Cardiac muscle cell (in vitro differentiated cells and primary cell): ENCODE data around the gene CMTR1. TPM values are rescaled to one million over a fixed set of nuclear protein-coding genes. Genes with fewer than 3 reads are reported as not detected.
"Not testable (repeated sequence)": the region's sequence is repeated elsewhere in the genome, so short reads cannot be mapped to it uniquely, and the experiment has no call there.

ENCODE experiments used
- DNase-seq, 2 donors: peaks; one replicate each; pipeline versions ENCODE4 v3.0.0 to v3.0.0-alpha.2; 2010 to 2017; ENCODE audit warnings: low read depth in 1 of 2, low spot score in 1 of 2
- H3K27ac ChIP-seq: fragments of 200-600 bp; sonication (generic); 2 replicates; pipeline ENCODE4 v1.5.1; 2016
- H3K27me3 ChIP-seq: fragments of 200-600 bp; sonication (generic); 2 replicates; pipeline ENCODE4 v1.6.0; 2016; ENCODE audit warnings: control low read depth
- H3K36me3 ChIP-seq: fragments of 200-600 bp; sonication (generic); 2 replicates; pipeline ENCODE4 v1.5.1; 2016; ENCODE audit warnings: control low read depth
- H3K4me1 ChIP-seq: fragments of 200-600 bp; sonication (generic); 2 replicates; pipeline ENCODE4 v1.8.1; 2017; ENCODE audit warnings: low read depth, mild to moderate bottlenecking, mixed run types
- H3K4me3 ChIP-seq: fragments of 200-600 bp; sonication (generic); 2 replicates; pipeline ENCODE4 v1.5.1; 2016; ENCODE audit warnings: mild to moderate bottlenecking
- H3K9me3 ChIP-seq: fragments of 200-600 bp; sonication (generic); 2 replicates; pipeline ENCODE4 v1.5.1; 2017; ENCODE audit warnings: low read depth, mild to moderate bottlenecking, control low read depth
- CTCF ChIP-seq: IDR thresholded peaks from 2 replicates; pipeline ENCODE4 v1.5.1; 2012; ENCODE audit warnings: low read depth, mild to moderate bottlenecking, low read length
- polyA plus RNA-seq: library from polyadenylated mRNA; unstranded; fragments of >200 nt; fragmentation: Nextera tagmentation; extraction: Ambion mirVana; gene quantifications from 2 replicates; pipeline ENCODE4 v1.2.1, GENCODE V29; 2016
- total RNA-seq: library from RNA; depleted of rRNA; stranded (reverse); fragments of >200 nt; gene quantifications from 2 replicates; pipeline ENCODE4 v1.2.3, GENCODE V29; 2016

The CMTR1 gene
- total and polyA plus RNA-seq, 2 experiments from 2014 or later = 41.2 to 53.3 TPM

DNA sequence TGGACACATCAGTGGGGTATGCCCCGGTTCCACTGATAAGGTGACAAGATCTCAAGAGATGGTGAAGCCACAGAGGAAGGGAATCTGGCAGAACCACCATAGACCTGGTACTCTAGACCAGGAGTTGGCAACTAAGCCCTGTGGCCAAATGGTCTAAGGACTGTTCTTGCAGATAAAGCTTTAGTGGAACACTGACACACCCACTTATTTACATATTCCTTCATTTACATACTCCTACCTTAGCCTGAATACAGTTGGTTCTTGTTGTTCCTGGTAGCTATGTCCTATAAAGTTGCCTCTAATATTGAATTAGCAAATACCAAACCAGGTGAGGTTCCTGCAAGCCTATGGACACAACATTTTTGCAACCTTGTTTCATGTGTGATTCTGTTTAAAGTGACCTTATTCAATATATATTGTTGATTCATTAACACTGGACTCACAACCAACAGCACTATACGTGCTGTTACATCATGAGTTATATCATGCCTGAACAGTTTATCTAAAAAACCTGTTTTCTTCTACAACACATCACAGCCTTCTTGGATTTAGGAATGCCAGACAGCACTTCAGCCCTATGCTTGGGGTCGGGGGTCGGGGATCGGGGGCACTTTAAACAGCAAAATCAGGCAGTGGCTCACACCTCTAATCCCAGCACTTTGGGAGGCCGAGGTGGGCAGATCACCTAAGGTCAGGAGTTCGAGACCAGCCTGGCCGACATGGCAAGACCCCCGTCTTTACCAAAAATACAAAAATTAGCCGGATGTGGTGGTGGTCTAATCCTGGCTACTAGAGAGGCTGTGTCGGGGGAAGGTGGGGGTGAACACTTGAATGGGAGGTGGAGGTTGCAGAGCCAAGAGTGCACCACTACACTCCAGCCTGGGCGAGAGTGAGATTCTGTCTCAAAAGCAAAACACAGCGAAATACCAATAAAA is 64.2 kb downstream of the CMTR1 start:
- no peak for DNase-seq
- Histone ChIP-seq H3K9me3 (no peaks in the 10 kb centered on the region), H3K27ac (no peak overlapping the region), H3K4me3 (no peak overlapping the region), H3K36me3 (no peaks in the 10 kb centered on the region), H3K27me3 (no peaks in the 10 kb centered on the region), H3K4me1 (no peaks in the 10 kb centered on the region)
- no peak for TF ChIP-seq CTCF

DNA sequence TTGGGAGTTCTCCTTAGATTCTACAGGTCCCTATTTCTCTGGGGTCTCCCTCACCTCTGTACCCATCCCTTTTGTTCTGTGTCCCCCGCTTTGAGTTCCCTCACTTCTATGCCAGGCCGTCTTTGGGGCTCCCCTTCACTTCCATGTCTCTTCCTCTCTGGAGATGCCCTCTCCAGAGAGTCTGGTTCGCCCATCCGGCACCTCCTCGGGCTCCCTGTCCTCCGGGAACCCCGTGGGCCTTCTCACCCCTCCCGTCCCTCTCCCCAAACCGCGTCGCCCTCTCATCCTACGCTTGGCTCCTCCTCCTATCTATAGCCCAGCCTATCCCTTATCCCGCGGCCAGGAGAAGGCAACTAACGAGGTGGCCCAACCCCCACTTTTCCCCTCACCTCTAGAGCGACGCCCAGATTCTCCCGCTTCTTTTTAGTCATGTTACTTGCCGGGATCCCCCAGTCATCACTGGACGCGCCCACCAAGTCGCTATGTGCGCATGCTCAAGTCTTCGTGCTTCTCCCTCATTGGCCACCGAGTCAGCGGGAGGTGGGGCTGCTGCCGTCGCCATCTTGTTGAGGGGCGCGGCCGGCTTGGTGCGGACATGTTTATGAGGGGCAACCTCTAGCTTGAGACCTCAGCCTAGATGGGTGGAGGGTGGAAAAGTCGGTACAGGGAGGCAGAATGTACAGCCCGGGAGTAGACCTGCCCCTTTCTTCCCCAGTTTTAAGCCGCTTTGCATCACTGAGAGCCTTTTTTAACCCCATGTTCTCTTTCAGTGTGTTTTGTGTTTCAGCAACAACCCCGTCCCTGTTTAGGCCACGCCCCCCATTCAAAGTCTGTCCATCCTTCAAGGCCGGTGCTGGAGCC is 66.6 kb downstream of the CMTR1 start, which contains the start of gene CCDC167:
CCDC167 (minus strand) TSS at position 461 of the 861 bp plus-strand sequence; CDS start at position 431, 30 bp downstream.
- Histone ChIP-seq H3K4me3 (peak within 1 kb of the TSS; percentile 46), H3K9me3 (no peaks in the 10 kb centered on the region), H3K36me3 (no peaks in the 10 kb centered on the region), H3K4me1 (no peaks in the 10 kb centered on the region), H3K27ac (no peak within 1 kb of the TSS), H3K27me3 (no peaks in the 10 kb centered on the region)
- TF ChIP-seq CTCF = no peak
- DNase-seq = peak; percentile 98

DNA sequence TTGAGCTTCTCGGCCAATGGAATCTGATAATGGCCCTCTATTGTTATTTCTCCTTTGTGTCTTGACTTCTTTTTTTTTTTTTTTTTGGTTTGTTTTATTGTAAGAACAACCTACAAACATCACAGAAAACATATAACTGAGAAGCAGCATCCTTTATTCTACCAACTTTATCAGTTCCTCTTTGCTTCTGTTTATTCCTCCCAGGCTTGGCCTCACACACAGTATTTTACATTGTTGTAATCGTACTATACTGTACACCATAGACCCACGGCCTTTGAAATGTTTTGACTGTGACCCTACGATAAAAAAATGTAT is 67.2 kb downstream of the CMTR1 start:
- H3K9me3 ChIP-seq = no peaks in the 10 kb centered on the region
- no peak for DNase-seq
- H3K27ac ChIP-seq = no peak overlapping the region
- no peaks in the 10 kb centered on the region for H3K36me3 ChIP-seq
- peak overlapping the region; percentile 46 for H3K4me3 ChIP-seq
- TF ChIP-seq CTCF = no peak
- no peaks in the 10 kb centered on the region for H3K27me3 ChIP-seq
- H3K4me1 ChIP-seq = no peaks in the 10 kb centered on the region

DNA sequence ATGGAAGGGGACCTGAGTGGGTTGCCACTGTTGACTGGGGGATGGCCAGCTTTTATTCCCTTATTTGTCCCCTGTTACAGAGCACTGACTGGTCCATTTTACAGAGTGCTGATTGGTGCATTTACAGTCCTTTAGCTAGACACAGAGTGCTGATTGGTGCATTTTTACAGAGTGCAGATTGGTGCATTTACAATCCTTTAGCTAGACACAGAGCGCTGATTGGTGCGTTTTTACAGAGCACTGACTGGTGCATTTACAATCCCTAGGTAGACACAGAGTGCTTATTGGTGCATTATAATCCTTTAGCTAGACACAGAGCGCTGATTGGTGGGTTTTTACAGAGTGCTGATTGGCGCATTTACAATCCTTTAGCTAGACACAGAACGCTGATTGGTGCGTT is 67.9 kb downstream of the CMTR1 start:
- H3K9me3 ChIP-seq, H3K27ac ChIP-seq, H3K4me1 ChIP-seq, DNase-seq, H3K36me3 ChIP-seq, H3K27me3 ChIP-seq, H3K4me3 ChIP-seq: not testable (repeated sequence)

- no peak for TF ChIP-seq CTCF
These were observed 68.8 kb downstream of the CMTR1 start for GRCh38 chr6:37501632-37502491.

More at GRCh38 chr6:37501632-37502491, 68.8 kb downstream of the CMTR1 start:
- no peak for DNase-seq
- Histone ChIP-seq H3K36me3 (no peaks in the 10 kb centered on the region), H3K27me3 (no peaks in the 10 kb centered on the region), H3K4me3 (no peak overlapping the region), H3K27ac (no peak overlapping the region), H3K9me3 (no peaks in the 10 kb centered on the region), H3K4me1 (no peaks in the 10 kb centered on the region)
